ENCODE measurements around the gene SYMPK.
A peak's percentile ranks its signal among the peaks of the same experiment; 100 is the strongest.

The SYMPK gene

DNA sequence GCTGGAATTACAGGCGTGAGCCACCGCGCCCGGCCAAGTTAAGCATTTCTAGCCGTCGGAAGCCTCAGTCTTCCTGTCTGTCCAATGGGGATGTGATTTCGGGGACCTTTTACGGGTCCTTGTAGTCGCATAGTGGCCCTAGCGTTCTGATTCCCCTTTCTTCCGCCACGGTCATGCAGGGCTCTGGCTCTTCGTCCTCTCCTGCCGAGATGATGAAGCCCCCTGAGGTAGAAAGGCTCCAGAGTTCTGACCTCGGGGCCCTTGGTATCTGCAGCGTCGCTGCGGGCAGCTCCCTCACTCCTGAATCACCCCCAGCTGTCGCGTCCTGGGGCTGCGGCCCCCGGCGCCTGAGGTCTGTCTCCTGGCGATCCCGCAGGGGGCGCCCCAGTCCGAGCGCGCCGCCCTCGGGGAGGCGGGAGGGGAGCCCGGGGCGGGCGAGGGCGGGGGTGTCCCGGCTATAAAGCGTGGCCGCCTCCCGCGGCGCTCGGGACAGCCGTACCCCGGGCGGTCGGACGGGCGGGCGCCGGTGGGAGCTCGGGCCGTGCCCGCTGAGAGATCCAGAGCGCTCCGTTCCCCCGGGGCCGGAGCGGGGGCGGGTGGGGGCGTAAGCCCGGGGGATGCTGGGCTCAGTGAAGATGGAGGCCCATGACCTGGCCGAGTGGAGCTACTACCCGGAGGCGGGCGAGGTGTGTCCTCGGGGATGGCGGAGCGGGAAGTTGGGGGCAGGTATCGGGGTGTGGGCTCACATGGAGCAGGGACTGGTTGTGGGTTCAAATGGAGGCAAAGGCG, 1.1 kb upstream of the SYMPK start, which contains the start of gene FOXA3 (continued):
- TF ChIP-seq, protein P1, sequence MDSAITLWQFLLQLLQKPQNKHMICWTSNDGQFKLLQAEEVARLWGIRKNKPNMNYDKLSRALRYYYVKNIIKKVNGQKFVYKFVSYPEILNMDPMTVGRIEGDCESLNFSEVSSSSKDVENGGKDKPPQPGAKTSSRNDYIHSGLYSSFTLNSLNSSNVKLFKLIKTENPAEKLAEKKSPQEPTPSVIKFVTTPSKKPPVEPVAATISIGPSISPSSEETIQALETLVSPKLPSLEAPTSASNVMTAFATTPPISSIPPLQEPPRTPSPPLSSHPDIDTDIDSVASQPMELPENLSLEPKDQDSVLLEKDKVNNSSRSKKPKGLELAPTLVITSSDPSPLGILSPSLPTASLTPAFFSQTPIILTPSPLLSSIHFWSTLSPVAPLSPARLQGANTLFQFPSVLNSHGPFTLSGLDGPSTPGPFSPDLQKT (IDR thresholded peaks at IDR 0.05; ENCODE audit: borderline replicate concordance, low read depth, low read length), result no peak
- TF ChIP-seq MZF1 (tag by site-specific recombination; IDR thresholded peaks at IDR 0.05; ENCODE audit: borderline replicate concordance) (no peak), ZNF645 (tag by site-specific recombination; IDR thresholded peaks at IDR 0.05) (no peak), ZBTB10 (tag by site-specific recombination; IDR thresholded peaks at IDR 0.05) (peak; percentile 77), ZNF600 (tag by site-specific recombination; IDR thresholded peaks at IDR 0.05) (no peak), ZNF114 (tag by site-specific recombination; IDR thresholded peaks at IDR 0.05) (no peak), ZNF561 (tag by site-specific recombination; IDR thresholded peaks at IDR 0.05; ENCODE audit: borderline replicate concordance) (peak; percentile 37; the same call in 1 of the 2 replicates), ZNF223 (tag by site-specific recombination; IDR thresholded peaks at IDR 0.05) (no peak), PRDM2 (tag by site-specific recombination; IDR thresholded peaks at IDR 0.05; ENCODE audit: borderline replicate concordance) (no peak), ZBTB17 (tag by site-specific recombination; IDR thresholded peaks at IDR 0.05) (no peak), KLF17 (tag by site-specific recombination; IDR thresholded peaks at IDR 0.05) (no peak), EGR2 (tag by site-specific recombination; IDR thresholded peaks at IDR 0.05; ENCODE audit: low read depth) (peak; percentile 32; the same call in 1 of the 2 replicates), KLF10 (tag by site-specific recombination; IDR thresholded peaks at IDR 0.05) (no peak; the same call in 1 of the 2 replicates), ZNF266 (tag by site-specific recombination; IDR thresholded peaks at IDR 0.05; ENCODE audit: low read depth) (no peak), ZNF416 (tag by site-specific recombination; IDR thresholded peaks at IDR 0.05) (no peak), ZNF157 (tag by site-specific recombination; IDR thresholded peaks at IDR 0.05) (no peak), ZBTB49 (tag by site-specific recombination; IDR thresholded peaks at IDR 0.05; ENCODE audit: low read depth) (no peak), ZNF621 (tag by site-specific recombination; IDR thresholded peaks at IDR 0.05) (no peak), YY1 (tag by site-specific recombination; IDR thresholded peaks at IDR 0.05) (no peak), ZNF175 (tag by site-specific recombination; IDR thresholded peaks at IDR 0.05) (no peak)
- TF ChIP-seq, protein P2, sequence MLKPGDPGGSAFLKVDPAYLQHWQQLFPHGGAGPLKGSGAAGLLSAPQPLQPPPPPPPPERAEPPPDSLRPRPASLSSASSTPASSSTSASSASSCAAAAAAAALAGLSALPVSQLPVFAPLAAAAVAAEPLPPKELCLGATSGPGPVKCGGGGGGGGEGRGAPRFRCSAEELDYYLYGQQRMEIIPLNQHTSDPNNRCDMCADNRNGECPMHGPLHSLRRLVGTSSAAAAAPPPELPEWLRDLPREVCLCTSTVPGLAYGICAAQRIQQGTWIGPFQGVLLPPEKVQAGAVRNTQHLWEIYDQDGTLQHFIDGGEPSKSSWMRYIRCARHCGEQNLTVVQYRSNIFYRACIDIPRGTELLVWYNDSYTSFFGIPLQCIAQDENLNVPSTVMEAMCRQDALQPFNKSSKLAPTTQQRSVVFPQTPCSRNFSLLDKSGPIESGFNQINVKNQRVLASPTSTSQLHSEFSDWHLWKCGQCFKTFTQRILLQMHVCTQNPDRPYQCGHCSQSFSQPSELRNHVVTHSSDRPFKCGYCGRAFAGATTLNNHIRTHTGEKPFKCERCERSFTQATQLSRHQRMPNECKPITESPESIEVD (tag by site-specific recombination; IDR thresholded peaks at IDR 0.05), result no peak

All from HEK293 (cell line).